Keratinocyte (primary cell): ENCODE measurements around the gene RNASE8.

ENCODE experiments used
- EZH2 ChIP-seq: IDR thresholded peaks from one replicate; pipeline ENCODE4 v1.6.1; 2012; ENCODE audit warnings: inconsistent platforms, mild to moderate bottlenecking, low read length, moderate library complexity
- TF ChIP-seq, protein P1 (sequence below), 3 experiments: IDR thresholded peaks in 1 of 3; conservative IDR thresholded peaks in 1 of 3; optimal IDR thresholded peaks in 1 of 3; 2 replicates in 2 of 3; 3 replicates in 1 of 3; pipeline versions ENCODE3 to v1.5.1; 2011; ENCODE audit warnings: low read length in 3 of 3, mild to moderate bottlenecking in 3 of 3, moderate library complexity in 2 of 3, control low read depth in 1 of 3, inconsistent platforms in 1 of 3; ENCODE audit not compliant: insufficient read depth in 2 of 3; ENCODE audit errors: extremely low read depth in 1 of 3

DNA sequence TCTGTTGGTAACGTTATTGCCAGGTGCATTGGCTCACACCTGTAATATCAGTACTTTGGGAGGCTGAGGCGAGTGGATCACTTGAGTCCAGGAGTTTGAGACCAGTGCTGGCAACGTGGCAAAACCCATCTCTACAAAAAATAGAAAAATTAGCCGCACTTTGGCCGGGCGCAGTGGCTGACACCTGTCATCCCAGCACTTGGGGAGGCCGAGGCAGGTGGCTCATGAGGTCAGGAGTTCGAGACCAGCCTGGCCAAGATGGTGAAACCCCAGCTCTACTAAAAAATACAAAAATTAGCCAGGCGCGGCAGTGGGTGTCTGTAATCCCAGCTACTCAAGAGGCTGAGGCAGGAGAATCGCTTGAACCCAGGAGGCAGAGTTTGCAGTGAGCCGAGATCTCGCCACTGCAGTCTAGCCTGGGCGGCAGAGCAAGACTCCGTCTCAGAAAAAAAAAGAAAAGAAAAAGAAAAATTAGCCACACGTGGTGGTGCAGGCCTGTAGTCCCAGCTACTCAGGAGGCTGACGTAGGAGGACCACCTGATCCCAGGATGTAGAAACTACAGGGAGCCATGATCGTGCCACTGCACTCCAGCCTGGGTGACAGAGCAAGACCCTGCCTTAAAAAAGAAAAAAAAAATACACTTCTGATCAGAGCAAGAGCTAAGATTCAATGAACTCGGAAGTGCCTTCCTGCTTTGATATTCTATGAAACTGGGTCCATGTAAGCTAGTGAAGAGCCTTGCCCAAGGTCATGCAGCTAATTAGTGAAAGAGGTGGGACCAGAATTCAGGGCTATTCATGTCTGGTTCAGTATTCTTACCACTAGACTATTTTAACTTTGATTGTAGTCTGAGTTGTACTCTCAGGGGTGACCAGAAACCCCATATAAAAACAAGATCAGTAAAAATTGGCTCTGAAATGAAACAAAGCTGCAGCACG, 4.2 kb upstream of the RNASE8 start:
- TF ChIP-seq, protein P1, sequence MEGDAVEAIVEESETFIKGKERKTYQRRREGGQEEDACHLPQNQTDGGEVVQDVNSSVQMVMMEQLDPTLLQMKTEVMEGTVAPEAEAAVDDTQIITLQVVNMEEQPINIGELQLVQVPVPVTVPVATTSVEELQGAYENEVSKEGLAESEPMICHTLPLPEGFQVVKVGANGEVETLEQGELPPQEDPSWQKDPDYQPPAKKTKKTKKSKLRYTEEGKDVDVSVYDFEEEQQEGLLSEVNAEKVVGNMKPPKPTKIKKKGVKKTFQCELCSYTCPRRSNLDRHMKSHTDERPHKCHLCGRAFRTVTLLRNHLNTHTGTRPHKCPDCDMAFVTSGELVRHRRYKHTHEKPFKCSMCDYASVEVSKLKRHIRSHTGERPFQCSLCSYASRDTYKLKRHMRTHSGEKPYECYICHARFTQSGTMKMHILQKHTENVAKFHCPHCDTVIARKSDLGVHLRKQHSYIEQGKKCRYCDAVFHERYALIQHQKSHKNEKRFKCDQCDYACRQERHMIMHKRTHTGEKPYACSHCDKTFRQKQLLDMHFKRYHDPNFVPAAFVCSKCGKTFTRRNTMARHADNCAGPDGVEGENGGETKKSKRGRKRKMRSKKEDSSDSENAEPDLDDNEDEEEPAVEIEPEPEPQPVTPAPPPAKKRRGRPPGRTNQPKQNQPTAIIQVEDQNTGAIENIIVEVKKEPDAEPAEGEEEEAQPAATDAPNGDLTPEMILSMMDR (optimal IDR thresholded peaks at IDR 0.05 in 1 of 3, IDR thresholded peaks at IDR 0.05 in 1 of 3, conservative IDR thresholded peaks at IDR 0.05 in 1 of 3; ENCODE audit: extremely low read depth in 1 of 3, insufficient read depth in 2 of 3, low read length in 3 of 3): no peak
- TF ChIP-seq EZH2: no peak
